HG03280 (cell line): ENCODE results near the gene HOXB2.

ENCODE experiments used
- ATAC-seq: cut with Tn5 transposase; IDR thresholded peaks from one replicate; pipeline ENCODE4 v1.9.1; 2021; ENCODE audit warnings: mild to moderate bottlenecking, moderate library complexity; ENCODE audit not compliant: unreplicated experiment

The HOXB2 gene

DNA sequence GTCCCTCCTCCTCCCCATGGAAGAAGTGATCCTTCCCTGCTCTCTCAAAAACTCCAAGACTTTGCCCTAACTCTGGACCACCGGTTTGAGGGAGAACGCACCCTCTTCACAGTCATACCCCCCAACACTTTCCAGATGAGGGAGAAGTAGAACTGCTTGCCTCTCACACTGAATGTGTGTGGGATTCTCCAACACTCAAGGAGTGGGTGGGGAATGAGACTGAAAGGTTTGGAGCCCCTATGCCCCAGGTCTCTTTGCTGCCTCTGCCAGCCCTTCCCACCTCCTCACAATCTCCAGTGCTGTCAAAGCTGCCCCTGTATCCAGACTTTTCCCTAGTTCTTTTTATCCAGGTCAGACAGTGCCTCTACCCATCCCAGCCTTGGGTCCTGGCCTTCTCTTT is 21.8 kb upstream of the HOXB2 start:
- no peak for ATAC-seq

- ATAC-seq, result no peak
Measured at GRCh38 chr17:48565925-48566710, 21.2 kb upstream of the HOXB2 start.

DNA sequence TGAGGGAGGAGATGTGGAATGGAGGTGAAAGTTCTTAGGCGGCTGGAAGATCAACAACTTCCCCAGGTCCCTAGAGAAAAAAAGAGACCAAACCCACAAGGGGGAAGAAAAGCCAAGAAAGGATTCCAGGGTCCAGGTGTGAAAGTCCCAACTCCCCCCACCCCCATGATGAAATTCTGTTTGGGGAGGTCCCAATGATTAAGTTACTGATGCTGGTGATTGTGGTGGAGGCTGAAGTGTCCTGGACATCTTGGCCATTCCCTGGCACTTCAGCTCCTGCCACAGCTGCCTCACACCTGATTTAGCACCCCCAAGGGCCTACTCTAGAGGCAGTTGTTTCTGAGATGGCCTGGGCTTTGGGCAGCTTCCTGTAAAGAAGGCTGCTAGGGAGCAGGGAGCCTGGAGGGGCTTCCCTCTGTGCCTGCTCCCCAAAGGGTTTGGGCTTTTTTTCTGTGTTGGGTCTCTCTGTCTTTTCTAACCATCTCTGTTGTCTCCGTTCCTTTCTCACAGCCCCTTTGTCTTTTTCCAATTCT is 20.2 kb upstream of the HOXB2 start:
- ATAC-seq, result no peak

DNA sequence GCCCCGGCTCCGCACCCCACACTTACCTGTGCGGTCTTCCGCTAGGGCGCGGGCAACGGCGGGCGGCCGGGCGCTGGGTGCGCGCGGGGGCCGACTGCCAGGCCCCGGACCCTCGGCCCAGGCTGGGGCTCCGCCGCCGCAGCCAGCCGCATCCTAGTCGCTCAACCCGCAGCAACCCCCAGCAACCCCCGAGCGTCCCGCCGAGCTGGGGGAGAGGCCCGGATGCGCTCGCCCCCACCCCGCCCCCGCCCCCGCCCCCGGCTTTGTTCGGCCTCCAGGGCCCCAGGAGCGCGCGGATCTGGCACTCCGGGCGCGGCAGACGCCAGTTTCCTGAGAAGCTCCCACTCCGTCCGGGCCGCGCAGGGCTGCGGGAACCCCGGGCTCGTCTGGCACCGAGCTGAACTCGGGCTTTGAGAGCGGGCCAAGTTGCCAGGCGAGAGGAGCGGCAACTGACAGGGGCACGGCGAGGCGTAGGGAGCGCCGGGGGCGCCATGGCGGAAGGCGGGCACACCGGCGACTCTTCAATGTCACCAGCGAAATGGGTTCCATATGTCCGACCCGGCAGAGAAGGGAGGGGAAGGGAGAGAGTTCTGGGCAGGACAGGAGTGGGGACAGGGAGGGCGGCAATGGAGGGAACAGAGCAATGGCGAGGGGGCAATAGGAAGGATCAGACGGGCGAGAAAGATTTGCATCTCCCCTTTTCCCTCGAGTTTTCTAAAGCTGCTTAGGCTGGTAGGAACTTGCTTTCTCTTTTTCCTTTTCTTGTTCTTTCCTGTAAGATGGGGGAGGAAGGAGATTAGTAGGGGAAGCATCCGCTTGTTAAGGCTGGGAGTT is 19.5 kb upstream of the HOXB2 start:
- no peak for ATAC-seq

DNA sequence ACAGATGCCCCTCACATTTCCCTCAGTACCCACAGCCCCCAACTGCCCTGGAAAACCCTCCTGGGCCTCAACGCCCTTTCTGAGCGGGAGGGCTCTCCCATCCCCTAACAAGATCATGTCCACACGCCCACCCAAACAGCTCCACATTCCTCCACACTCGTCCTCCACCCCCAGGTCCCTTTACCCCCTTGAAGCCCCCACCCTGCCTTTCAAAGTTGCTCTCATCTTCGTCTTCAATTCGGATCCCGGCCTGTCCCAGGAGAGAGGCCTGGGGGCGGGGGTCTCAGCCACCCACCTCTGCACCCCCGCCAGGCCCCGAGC is 18.9 kb upstream of the HOXB2 start:
- ATAC-seq, result no peak

GRCh38 chr17:48563385-48563838 is 18.5 kb upstream of the HOXB2 start:
- no peak for ATAC-seq

- no peak for ATAC-seq
Measured at GRCh38 chr17:48562934-48563333, 18.0 kb upstream of the HOXB2 start.

- ATAC-seq, result no peak
Measured at GRCh38 chr17:48561884-48562810, 17.2 kb upstream of the HOXB2 start.

DNA sequence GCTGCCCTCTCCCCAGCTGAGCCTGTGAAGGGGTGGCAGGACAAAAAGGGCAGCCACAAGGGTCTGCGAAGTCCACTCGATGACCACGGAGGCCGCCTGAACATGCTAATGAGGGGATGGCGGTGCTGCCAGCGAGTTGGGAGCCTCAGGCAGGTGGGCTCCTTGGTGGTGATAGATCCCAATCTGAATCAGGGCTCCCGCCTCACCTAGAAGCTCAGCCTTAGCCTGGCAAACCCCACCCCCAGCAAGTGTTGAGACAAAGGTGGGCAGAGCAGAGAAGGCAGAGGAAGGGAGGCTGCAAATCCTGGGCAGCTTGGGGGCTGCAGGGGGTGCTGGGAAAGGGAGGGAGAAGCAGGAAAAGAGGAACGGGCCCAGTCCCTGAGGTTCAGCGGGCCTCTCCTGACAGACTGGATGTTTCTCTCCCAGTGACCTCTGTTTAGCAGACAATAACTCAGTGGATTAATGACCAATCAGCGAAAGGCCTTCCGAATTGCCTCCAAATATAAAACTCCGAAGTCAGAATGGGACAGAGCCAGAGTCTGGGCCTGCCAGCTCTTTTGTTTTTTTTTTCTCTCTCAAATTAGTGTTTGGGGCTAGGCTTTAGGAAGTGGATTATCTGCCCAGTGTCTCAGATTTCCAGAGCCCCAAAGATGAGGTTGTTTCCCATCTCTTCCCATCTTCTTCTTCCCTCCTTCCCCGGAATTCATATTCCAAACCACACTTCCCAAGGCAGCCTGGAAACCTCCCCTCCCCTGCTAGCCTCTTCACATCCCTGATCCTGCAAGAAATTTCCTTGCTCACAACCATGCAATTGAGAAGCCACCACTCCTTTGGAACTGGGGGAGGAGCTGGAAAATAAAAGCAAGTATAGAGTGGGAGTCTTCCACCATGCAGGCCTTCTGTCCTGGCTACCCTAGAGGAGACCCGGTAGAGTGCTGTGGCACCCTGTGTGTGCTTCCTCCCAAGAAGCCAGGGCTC is 15.2 kb upstream of the HOXB2 start:
- ATAC-seq, result no peak

GRCh38 chr17:48559122-48559839 is 14.4 kb upstream of the HOXB2 start:
- ATAC-seq, result no peak

DNA sequence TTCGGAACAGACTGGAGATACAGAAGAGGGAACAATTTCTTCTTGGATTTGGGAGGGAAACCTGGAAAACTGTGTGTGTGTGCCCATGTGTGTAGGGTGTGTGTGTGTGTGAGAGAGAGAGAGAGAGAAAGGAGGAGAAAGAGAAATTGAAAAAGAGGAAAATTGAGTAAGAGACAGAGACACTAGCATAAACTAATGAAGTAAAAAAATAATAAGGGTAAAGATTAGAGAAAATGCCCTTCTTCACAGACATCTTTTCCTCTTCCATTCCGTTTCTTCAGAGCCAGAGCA is 13.9 kb upstream of the HOXB2 start:
- ATAC-seq, result no peak

GRCh38 chr17:48558057-48558830 is 13.3 kb upstream of the HOXB2 start:
- ATAC-seq, result no peak

- ATAC-seq, result no peak
Measured at GRCh38 chr17:48556576-48557401, 11.9 kb upstream of the HOXB2 start.

- ATAC-seq, result no peak
Measured at GRCh38 chr17:48556229-48556575, 11.3 kb upstream of the HOXB2 start.

- ATAC-seq, result no peak
Measured at GRCh38 chr17:48555258-48556228, 10.6 kb upstream of the HOXB2 start.

GRCh38 chr17:48554412-48555257 is 9.7 kb upstream of the HOXB2 start:
- no peak for ATAC-seq
